T-helper 17 cell (primary cell): ENCODE data around the gene MTIF2. TPM values are rescaled to one million over a fixed set of nuclear protein-coding genes. Genes with fewer than 3 reads are reported as not detected.
A peak's percentile ranks its signal among the peaks of the same experiment; 100 is the strongest.
"Not testable (repeated sequence)": the region's sequence is repeated elsewhere in the genome, so short reads cannot be mapped to it uniquely, and the experiment has no call there.

Experiments used
- ATAC-seq: fragments of 150-1000 bp; cut with Tn5 transposase; 2 replicates; pipeline ENCODE4 v1.10.0; 2021; ENCODE audit warnings: mild to moderate bottlenecking, moderate library complexity
- DNase-seq, 3 donors: peaks; one replicate each; pipeline versions ENCODE4 v3.0.0 to v3.0.0-alpha.2; 2020 to 2021
- H3K9me3 ChIP-seq: one replicate; pipeline ENCODE4 v1.7.0; 2013; ENCODE audit warnings: low read length, mild to moderate bottlenecking; ENCODE audit not compliant: control insufficient read depth, poor library complexity, severe bottlenecking
- H3K27ac Mint-ChIP-seq: one replicate; pipeline ENCODE4 v1.8.0; 2022; ENCODE audit warnings: mild to moderate bottlenecking, moderate library complexity, mixed read lengths
- H3K27me3 Mint-ChIP-seq: one replicate; pipeline ENCODE4 v1.8.0; 2022; ENCODE audit warnings: mixed read lengths
- H3K36me3 Mint-ChIP-seq: one replicate; pipeline ENCODE4 v1.8.0; 2022; ENCODE audit warnings: low read depth, mixed read lengths
- H3K4me1 Mint-ChIP-seq: one replicate; pipeline ENCODE4 v1.8.0; 2022; ENCODE audit warnings: mild to moderate bottlenecking, mixed read lengths
- H3K4me3 Mint-ChIP-seq: one replicate; pipeline ENCODE4 v1.8.0; 2022; ENCODE audit warnings: mild to moderate bottlenecking, moderate library complexity, mixed read lengths
- total RNA-seq, 4 donors: library from RNA in 2 of 4; stranded (reverse) in 2 of 4; gene quantifications; one replicate each; pipeline ENCODE4 v1.2.3 and lab custom pipeline; 2022 to 2026

MTIF2 gene
- total RNA-seq, 2 donors from 2014 or later: 16.8 to 18.7 TPM

- Mint-ChIP-seq H3K36me3 (no peaks in the 10 kb centered on the region), H3K27me3 (no peaks in the 10 kb centered on the region), H3K27ac (no peak overlapping the region), H3K4me1 (peaks cover 4% of the 10 kb centered on the region), H3K4me3 (no peak overlapping the region)
- H3K9me3 ChIP-seq: no peaks in the 10 kb centered on the region
- DNase-seq (no peak), ATAC-seq (no peak)
These were observed 8.3 kb upstream of the MTIF2 start for GRCh38 chr2:55277310-55277709.

GRCh38 chr2:55274346-55274745 is 5.3 kb upstream of the MTIF2 start:
- DNase-seq, H3K27ac Mint-ChIP-seq, H3K36me3 Mint-ChIP-seq, H3K4me1 Mint-ChIP-seq, ATAC-seq, H3K9me3 ChIP-seq, H3K4me3 Mint-ChIP-seq, H3K27me3 Mint-ChIP-seq: not testable (repeated sequence)

- H3K4me3 Mint-ChIP-seq: peak overlapping the region; percentile 95
- no peak for DNase-seq
- peaks cover 20% of the 10 kb centered on the region for H3K4me1 Mint-ChIP-seq
These were observed 587 bp upstream of the MTIF2 start for GRCh38 chr2:55269645-55269990.

GRCh38 chr2:55268288-55268906 is 634 bp downstream of the MTIF2 start:
- DNase-seq (no peak), ATAC-seq (no peak)
- Mint-ChIP-seq H3K4me1 (peaks cover 20% of the 10 kb centered on the region), H3K27ac (peak overlapping the region; percentile 99), H3K36me3 (peaks cover 2% of the 10 kb centered on the region), H3K4me3 (peak overlapping the region; percentile 95), H3K27me3 (no peaks in the 10 kb centered on the region)
- H3K9me3 ChIP-seq: no peaks in the 10 kb centered on the region

More at GRCh38 chr2:55269645-55269990, 587 bp upstream of the MTIF2 start:
- peak overlapping the region; percentile 99 for H3K27ac Mint-ChIP-seq
- no peaks in the 10 kb centered on the region for H3K9me3 ChIP-seq
- H3K27me3 Mint-ChIP-seq: no peaks in the 10 kb centered on the region
- H3K36me3 Mint-ChIP-seq: no peaks in the 10 kb centered on the region
- ATAC-seq: peak; percentile 5

- not testable (repeated sequence) for H3K9me3 ChIP-seq, H3K27me3 Mint-ChIP-seq, H3K4me1 Mint-ChIP-seq, H3K36me3 Mint-ChIP-seq, H3K4me3 Mint-ChIP-seq, DNase-seq, H3K27ac Mint-ChIP-seq, ATAC-seq
These were observed 9.4 kb downstream of the MTIF2 start for GRCh38 chr2:55259586-55259985.

GRCh38 chr2:55252832-55253231 is 16.2 kb downstream of the MTIF2 start:
- H3K9me3 ChIP-seq: no peaks in the 10 kb centered on the region
- H3K4me1 Mint-ChIP-seq: no peaks in the 10 kb centered on the region
- ATAC-seq (no peak), DNase-seq (no peak)
- no peak overlapping the region for H3K4me3 Mint-ChIP-seq
- no peaks in the 10 kb centered on the region for H3K36me3 Mint-ChIP-seq
- no peaks in the 10 kb centered on the region for H3K27me3 Mint-ChIP-seq
- H3K27ac Mint-ChIP-seq: no peak overlapping the region

GRCh38 chr2:55247025-55247424 is 22.0 kb downstream of the MTIF2 start:
- no peak overlapping the region for H3K27ac Mint-ChIP-seq
- no peaks in the 10 kb centered on the region for H3K9me3 ChIP-seq
- H3K4me1 Mint-ChIP-seq: no peaks in the 10 kb centered on the region
- DNase-seq: no peak
- ATAC-seq: no peak
- peaks cover 2% of the 10 kb centered on the region for H3K36me3 Mint-ChIP-seq
- H3K4me3 Mint-ChIP-seq: no peak overlapping the region
- no peaks in the 10 kb centered on the region for H3K27me3 Mint-ChIP-seq

GRCh38 chr2:55245411-55245810 is 23.6 kb downstream of the MTIF2 start:
- ATAC-seq: no peak
- no peaks in the 10 kb centered on the region for H3K9me3 ChIP-seq
- Mint-ChIP-seq H3K27me3 (no peaks in the 10 kb centered on the region), H3K4me1 (no peaks in the 10 kb centered on the region), H3K4me3 (no peak overlapping the region), H3K27ac (no peak overlapping the region), H3K36me3 (peaks cover 2% of the 10 kb centered on the region)
- no peak for DNase-seq

GRCh38 chr2:55242617-55243016 is 26.4 kb downstream of the MTIF2 start:
- Mint-ChIP-seq H3K27ac (peak overlapping the region; percentile 21), H3K4me1 (no peaks in the 10 kb centered on the region), H3K4me3 (no peak overlapping the region), H3K36me3 (peaks cover 2% of the 10 kb centered on the region), H3K27me3 (no peaks in the 10 kb centered on the region)
- ATAC-seq (no peak), DNase-seq (no peak)
- H3K9me3 ChIP-seq: no peaks in the 10 kb centered on the region

- H3K4me1 Mint-ChIP-seq, H3K9me3 ChIP-seq, H3K27ac Mint-ChIP-seq, ATAC-seq, H3K27me3 Mint-ChIP-seq, H3K36me3 Mint-ChIP-seq, DNase-seq, H3K4me3 Mint-ChIP-seq: not testable (repeated sequence)
These were observed 27.4 kb downstream of the MTIF2 start for GRCh38 chr2:55241582-55241981.

GRCh38 chr2:55239656-55240222 is 29.3 kb downstream of the MTIF2 start:
- H3K27ac Mint-ChIP-seq: peak overlapping the region; percentile 16

GRCh38 chr2:55236992-55237543 is 32.0 kb downstream of the MTIF2 start:
- peaks cover 18% of the 10 kb centered on the region for H3K4me1 Mint-ChIP-seq
- H3K4me3 Mint-ChIP-seq: no peak overlapping the region
- H3K27me3 Mint-ChIP-seq: no peaks in the 10 kb centered on the region
- H3K9me3 ChIP-seq: no peaks in the 10 kb centered on the region
- peak overlapping the region; percentile 19 for H3K27ac Mint-ChIP-seq
- no peak for ATAC-seq
- H3K36me3 Mint-ChIP-seq: peaks cover 3% of the 10 kb centered on the region
- DNase-seq: no peak

More at GRCh38 chr2:55239656-55240222, 29.3 kb downstream of the MTIF2 start:
- Mint-ChIP-seq H3K36me3 (peaks cover 2% of the 10 kb centered on the region), H3K27me3 (no peaks in the 10 kb centered on the region), H3K4me1 (no peaks in the 10 kb centered on the region), H3K4me3 (no peak overlapping the region)
- DNase-seq (no peak), ATAC-seq (no peak)
- H3K9me3 ChIP-seq: no peaks in the 10 kb centered on the region

- Mint-ChIP-seq H3K4me3 (no peak overlapping the region), H3K4me1 (peaks cover 27% of the 10 kb centered on the region), H3K27me3 (no peaks in the 10 kb centered on the region), H3K36me3 (peaks cover 3% of the 10 kb centered on the region), H3K27ac (peak overlapping the region; percentile 100)
- ATAC-seq (no peak), DNase-seq (no peak)
- H3K9me3 ChIP-seq: no peaks in the 10 kb centered on the region
These were observed 33.1 kb downstream of the MTIF2 start for GRCh38 chr2:55235724-55236538.
